Endothelial cell (in vitro differentiated cells): ENCODE data around the gene C19orf81. TPM values are rescaled to one million over a fixed set of nuclear protein-coding genes. Genes with fewer than 3 reads are reported as not detected.

Experiments
- DNase-seq: peaks from one replicate; pipeline ENCODE4 v3.0.0; 2021; ENCODE audit warnings: low spot score
- H3K27ac Mint-ChIP-seq: one replicate; pipeline ENCODE4 v1.8.0; 2021; ENCODE audit warnings: mixed read lengths, inconsistent platforms; ENCODE audit not compliant: unreplicated experiment
- H3K27me3 Mint-ChIP-seq: one replicate; pipeline ENCODE4 v1.8.0; 2021; ENCODE audit warnings: mild to moderate bottlenecking, moderate library complexity, mixed read lengths, inconsistent platforms; ENCODE audit not compliant: unreplicated experiment
- H3K36me3 Mint-ChIP-seq: one replicate; pipeline ENCODE4 v1.8.0; 2021; ENCODE audit warnings: mild to moderate bottlenecking, low read depth, mixed read lengths, inconsistent platforms; ENCODE audit not compliant: unreplicated experiment
- H3K4me1 Mint-ChIP-seq: one replicate; pipeline ENCODE4 v1.8.0; 2021; ENCODE audit warnings: mild to moderate bottlenecking, mixed read lengths, inconsistent platforms; ENCODE audit not compliant: unreplicated experiment
- H3K4me3 Mint-ChIP-seq: one replicate; pipeline ENCODE4 v1.8.0; 2021; ENCODE audit warnings: mild to moderate bottlenecking, mixed read lengths, inconsistent platforms; ENCODE audit not compliant: unreplicated experiment
- H3K9me3 Mint-ChIP-seq: one replicate; pipeline ENCODE4 v1.8.0; 2021; ENCODE audit warnings: mixed read lengths, inconsistent platforms; ENCODE audit not compliant: unreplicated experiment
- total RNA-seq: library from RNA; stranded (reverse); fragmentation: NEBNext Ultra II Directional; extraction: Animal tissue kit (Norgen Biotek cat#: 25700); gene quantifications from one replicate; pipeline ENCODE4 v1.2.1, GENCODE V29; 2021; ENCODE audit not compliant: unreplicated experiment
- TF ChIP-seq, protein P1 (sequence below): fragments of 200-600 bp; sonication (generic); IDR thresholded peaks from one replicate; pipeline ENCODE4 v1.5.0; 2021; ENCODE audit warnings: antibody characterized with exemption; ENCODE audit not compliant: unreplicated experiment

The C19orf81 gene
- total RNA-seq, 1 donor from 2014 or later, result not detected

DNA sequence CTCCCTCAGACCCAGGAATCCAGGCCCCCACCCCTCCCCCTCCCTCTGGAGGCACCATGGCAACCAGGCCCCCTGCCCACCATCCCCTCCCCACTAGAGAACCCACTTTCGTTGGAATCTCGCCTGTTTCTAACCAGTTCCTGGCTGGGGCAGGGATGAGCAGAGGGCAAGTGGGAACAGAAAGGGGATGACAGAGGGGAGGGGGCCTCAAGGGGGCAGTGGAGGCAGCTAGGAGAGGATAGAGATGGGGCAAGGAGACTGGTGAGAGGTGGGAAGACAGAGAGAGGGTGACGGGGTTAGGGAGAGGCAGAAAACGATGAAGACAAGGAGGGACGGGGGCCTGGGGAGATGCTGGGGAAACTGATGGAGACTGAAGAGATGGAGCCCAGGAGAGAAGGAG is 586 bp upstream of the C19orf81 start:
- peaks cover 3% of the 10 kb centered on the region for H3K4me1 Mint-ChIP-seq
- H3K27me3 Mint-ChIP-seq, result peaks cover 9% of the 10 kb centered on the region
- H3K36me3 Mint-ChIP-seq, result peaks cover 10% of the 10 kb centered on the region
- DNase-seq, result no peak
- peaks cover 36% of the 10 kb centered on the region for H3K9me3 Mint-ChIP-seq
- TF ChIP-seq, protein P1, sequence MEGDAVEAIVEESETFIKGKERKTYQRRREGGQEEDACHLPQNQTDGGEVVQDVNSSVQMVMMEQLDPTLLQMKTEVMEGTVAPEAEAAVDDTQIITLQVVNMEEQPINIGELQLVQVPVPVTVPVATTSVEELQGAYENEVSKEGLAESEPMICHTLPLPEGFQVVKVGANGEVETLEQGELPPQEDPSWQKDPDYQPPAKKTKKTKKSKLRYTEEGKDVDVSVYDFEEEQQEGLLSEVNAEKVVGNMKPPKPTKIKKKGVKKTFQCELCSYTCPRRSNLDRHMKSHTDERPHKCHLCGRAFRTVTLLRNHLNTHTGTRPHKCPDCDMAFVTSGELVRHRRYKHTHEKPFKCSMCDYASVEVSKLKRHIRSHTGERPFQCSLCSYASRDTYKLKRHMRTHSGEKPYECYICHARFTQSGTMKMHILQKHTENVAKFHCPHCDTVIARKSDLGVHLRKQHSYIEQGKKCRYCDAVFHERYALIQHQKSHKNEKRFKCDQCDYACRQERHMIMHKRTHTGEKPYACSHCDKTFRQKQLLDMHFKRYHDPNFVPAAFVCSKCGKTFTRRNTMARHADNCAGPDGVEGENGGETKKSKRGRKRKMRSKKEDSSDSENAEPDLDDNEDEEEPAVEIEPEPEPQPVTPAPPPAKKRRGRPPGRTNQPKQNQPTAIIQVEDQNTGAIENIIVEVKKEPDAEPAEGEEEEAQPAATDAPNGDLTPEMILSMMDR, result no peak
- no peak overlapping the region for H3K27ac Mint-ChIP-seq
- no peak overlapping the region for H3K4me3 Mint-ChIP-seq

DNA sequence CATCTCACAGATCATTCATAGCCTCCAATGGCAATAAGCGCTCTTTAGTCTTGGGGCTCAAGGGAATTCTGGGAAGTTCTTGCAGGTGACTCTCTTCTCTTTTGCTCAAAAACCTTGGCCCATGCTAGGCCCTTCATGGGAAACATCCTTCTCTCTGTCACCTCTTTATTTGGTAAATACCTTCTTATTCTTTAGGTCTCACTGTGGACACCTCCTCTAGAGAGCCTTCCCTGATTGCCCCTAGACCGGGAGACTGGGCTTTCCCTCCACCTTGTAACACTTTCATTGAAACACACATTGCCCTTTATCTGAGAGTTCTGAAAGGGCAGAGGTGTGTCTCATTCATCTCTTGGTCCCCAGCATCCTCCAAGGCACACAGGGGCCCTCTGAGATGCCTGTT is 1.9 kb downstream of the C19orf81 start:
- Mint-ChIP-seq H3K27ac (no peak overlapping the region), H3K36me3 (peaks cover 16% of the 10 kb centered on the region), H3K4me1 (peaks cover 3% of the 10 kb centered on the region), H3K4me3 (no peak overlapping the region), H3K27me3 (peaks cover 9% of the 10 kb centered on the region), H3K9me3 (peaks cover 54% of the 10 kb centered on the region)
- DNase-seq, result no peak
- TF ChIP-seq, protein P1, result no peak

DNA sequence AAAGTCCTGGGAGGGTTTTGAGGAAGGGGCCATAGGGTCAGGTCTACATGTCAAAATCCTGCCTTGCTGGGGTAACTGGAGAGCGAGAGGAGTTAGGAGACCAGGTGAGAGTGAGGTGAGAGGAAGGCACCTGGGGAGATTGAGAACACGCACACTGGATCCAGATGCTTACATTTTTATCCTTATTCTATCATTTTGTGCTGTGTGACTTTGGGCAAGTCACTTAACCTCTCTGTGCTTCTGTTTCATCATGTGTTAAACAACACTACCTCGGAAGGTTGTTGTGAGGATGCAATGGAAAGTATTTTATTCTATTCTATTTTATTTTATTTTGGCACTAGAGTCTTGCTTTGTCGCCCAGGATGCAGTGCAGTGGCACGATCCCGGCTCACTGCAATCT is 3.5 kb downstream of the C19orf81 start:
- Mint-ChIP-seq H3K9me3 (peaks cover 54% of the 10 kb centered on the region), H3K4me1 (peaks cover 3% of the 10 kb centered on the region), H3K36me3 (peaks cover 23% of the 10 kb centered on the region), H3K4me3 (no peak overlapping the region), H3K27ac (no peak overlapping the region), H3K27me3 (peaks cover 12% of the 10 kb centered on the region)
- DNase-seq, result no peak
- TF ChIP-seq, protein P1, result no peak

DNA sequence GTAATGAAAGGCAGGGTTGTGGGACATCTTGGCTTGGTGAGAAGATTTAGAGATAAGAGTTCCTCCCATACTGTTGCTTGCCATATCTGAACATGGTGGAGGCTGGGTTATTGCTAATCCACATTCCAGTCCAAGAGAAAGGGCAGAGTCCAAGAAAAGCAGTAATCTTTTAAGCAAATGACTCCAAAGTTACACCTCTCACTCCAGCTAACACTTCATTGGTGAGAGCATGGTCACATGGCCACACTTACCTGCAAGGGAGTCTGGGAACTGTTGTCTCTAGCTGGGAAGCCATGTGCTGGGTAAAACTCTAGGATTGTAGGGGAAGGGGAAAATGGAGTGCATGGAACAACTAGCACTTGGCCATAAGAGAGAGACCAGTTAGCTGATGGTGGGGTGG is 5.6 kb downstream of the C19orf81 start:
- H3K36me3 Mint-ChIP-seq, result peaks cover 19% of the 10 kb centered on the region
- TF ChIP-seq, protein P1, result no peak
- H3K4me1 Mint-ChIP-seq, result no peaks in the 10 kb centered on the region
- no peak overlapping the region for H3K27ac Mint-ChIP-seq
- H3K4me3 Mint-ChIP-seq, result peak overlapping the region; percentile 44
- DNase-seq, result no peak
- peaks cover 12% of the 10 kb centered on the region for H3K27me3 Mint-ChIP-seq
- peaks cover 54% of the 10 kb centered on the region for H3K9me3 Mint-ChIP-seq

DNA sequence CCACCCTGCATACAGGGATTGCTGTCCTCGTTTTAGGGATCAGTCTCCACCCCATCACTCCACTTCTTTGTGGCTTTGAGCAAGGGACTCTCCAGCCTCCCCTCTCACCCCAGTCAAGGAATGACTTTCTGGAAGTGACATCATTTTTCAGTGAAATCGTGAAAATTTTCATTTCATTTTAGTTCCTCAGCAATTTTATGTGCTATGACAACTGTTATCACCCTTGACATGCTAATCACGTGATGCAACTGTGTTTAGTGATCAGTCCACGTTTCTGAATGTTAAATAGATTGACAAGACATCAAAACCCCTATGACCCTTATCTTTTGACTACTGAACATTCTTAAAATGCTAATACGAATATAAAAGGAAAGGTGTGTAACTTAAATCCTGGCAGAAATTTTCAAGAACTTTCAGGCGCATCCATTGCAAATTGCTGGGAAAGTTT is 8.0 kb downstream of the C19orf81 start:
- Mint-ChIP-seq H3K27me3 (peaks cover 21% of the 10 kb centered on the region), H3K27ac (peak overlapping the region; percentile 83), H3K9me3 (peaks cover 54% of the 10 kb centered on the region), H3K4me1 (no peaks in the 10 kb centered on the region), H3K4me3 (peak overlapping the region; percentile 42), H3K36me3 (peaks cover 25% of the 10 kb centered on the region)
- no peak for DNase-seq
- TF ChIP-seq, protein P1, result no peak
